Brain pericyte (primary cell): ENCODE measurements around the gene KCNB1.

Experiments
- DNase-seq: peaks from one replicate; pipeline ENCODE4 v3.0.0-alpha.2; 2012; ENCODE audit warnings: low read depth, low spot score

Gene KCNB1

GRCh38 chr20:49470922-49471321, 11.5 kb downstream of the KCNB1 start:
- no peak for DNase-seq

DNA sequence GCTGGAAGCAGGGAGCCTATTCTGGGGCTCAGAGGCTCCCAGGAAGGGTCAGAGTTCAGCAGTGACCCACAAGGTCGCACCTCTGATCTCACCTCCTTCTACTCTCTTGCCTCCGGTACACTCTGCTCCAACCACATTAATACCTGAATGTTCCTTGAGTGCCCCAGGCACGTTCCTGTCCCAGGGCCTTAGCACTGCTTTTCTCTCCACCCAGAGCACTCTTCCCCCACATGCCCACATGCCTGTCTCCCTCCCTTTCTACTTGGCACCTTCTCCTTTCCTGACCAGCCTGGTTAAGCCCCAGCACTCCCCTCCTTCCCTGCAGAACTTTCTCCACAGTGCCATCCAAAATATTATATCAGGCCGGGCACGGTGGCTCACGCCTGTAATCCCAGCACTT, 13.4 kb downstream of the KCNB1 start:
- DNase-seq = no peak

DNA sequence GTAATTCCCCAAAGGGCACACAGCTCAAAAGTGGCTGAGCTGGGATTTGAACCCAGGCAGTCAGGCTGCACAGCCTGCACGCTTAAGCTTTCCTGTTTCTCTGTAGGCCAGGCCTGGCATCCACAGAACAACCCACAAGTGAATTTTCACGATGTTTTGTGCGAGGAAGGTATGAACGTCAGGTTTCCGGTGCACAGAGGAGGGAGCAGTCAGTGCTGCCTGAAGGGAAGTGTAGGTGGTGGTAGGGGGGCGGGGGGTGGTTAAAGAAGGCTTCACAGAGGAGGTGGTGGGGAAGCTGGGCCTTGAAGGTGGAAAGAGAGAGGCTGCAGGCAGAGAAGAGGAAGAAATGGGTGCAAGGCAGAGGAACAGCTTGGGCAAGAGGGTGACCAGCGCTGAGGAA, 14.1 kb downstream of the KCNB1 start:
- no peak for DNase-seq

DNA sequence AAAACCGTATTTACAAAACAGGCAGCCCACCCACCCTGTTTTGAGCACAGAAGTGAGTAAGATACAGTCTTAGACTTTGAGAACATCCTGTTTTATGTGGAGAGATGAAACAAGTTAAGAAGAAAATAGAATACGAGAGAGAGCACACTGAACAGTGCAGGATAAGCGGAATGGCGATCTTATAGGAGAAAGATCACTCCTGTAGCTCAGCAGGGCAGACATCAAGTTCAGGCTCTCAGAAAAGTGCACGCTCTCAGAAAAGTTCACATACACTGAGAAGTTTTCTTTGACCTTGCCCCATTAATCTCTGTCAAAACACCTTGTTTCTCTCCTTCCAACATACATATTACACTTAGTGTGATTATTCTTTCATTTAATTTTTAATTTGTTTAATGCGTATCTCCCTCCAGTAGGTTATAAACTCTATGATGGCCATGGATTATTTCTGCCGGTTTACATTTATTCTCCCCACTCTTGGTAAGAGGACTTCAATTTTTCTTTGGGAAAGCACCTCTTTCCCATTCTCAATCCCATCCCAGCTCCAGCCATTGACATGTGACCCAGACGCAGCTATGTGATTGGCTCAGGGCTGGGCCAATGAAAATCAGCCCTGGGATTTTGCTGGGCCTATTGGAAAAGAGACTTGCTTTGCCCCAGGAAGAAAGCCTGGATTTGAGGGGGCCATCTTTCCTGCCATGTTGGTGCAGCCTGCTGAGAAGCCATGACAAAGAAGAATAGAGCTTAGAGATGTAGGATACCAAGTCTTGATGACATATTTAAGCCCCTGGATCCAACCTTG, 16.2 kb downstream of the KCNB1 start:
- DNase-seq = no peak

GRCh38 chr20:49464556-49464955, 17.9 kb downstream of the KCNB1 start:
- no peak for DNase-seq

GRCh38 chr20:49462626-49463025, 19.8 kb downstream of the KCNB1 start:
- DNase-seq = no peak

- DNase-seq = no peak
Observed at GRCh38 chr20:49461894-49462620, 20.4 kb downstream of the KCNB1 start.

DNA sequence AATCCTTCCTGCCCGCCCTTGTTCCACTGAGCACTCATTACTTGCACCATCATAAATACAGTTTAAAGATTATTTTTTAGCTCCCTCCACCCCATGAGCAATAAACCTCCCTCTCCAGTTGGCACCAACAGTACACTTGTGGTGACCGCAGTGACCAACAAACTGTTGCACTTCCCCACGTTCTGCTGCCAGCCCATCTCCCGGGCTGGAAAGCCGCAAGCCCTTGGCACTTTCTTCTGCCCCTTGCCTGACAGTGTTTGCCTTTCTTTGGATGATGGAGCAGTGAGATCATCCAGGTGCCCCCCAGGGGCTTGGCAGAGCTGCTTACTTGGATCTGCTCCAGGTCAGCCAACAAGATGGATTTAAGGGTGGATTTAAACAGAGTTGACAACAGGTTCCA, 21.6 kb downstream of the KCNB1 start:
- DNase-seq = no peak

DNA sequence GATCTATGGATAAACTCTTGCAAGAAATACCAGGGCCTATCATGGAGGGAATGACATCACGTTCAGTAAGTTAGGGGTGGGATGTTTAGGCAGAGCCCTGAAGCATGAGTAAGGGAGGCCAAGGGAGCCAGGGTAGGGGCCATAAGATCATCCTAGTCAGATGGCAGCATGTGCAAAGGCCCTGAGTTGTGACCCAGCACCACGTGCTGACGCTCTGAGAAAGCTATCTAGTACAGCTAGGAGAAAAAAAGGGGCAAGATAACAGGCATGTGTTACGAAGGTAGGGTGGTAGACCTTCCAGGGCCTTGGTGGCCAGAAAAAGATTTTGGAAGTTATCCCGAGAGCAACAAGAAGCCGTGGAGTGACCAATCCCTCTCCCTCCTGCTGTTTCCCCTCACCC, 22.3 kb downstream of the KCNB1 start:
- DNase-seq = no peak

- no peak for DNase-seq
Observed at GRCh38 chr20:49459684-49460083, 22.8 kb downstream of the KCNB1 start.

DNA sequence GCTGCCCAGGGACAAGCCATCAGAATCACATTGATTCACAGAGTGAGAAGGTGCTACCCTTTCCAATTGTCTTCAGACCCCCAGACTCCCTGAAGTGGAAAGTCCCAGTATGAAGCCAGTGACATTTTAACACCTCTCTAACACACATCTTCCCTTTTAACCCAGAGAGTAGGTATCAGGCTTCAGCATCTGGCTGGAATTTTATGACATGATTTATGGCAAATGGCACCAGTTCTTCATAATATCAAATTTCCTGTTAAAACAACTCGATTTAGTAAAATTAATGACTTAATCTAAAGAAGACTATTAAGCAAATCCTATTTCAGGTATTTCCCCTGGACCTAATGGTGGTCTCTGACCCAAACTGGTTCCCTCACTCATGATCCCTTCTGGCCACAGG, 25.0 kb downstream of the KCNB1 start:
- no peak for DNase-seq

DNA sequence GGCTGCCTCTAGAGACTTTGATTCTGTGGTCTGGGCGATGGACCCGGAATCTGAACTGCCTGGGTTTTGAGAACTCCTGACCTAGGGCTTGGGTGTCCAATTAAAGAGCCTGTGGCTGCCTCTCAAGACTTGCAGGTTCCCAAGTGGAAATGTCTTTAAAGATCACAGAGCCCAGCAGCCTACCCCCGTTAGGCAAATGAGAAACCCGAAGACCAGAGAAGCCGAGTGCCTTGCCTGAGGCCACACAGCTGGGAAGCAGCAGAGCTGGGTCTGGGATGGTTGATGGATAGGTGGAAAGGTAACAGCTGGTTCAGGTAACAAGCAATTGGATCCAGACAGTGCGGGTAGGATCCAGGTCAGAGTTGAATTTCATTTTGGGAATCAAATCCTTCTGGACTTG, 25.8 kb downstream of the KCNB1 start:
- no peak for DNase-seq

DNA sequence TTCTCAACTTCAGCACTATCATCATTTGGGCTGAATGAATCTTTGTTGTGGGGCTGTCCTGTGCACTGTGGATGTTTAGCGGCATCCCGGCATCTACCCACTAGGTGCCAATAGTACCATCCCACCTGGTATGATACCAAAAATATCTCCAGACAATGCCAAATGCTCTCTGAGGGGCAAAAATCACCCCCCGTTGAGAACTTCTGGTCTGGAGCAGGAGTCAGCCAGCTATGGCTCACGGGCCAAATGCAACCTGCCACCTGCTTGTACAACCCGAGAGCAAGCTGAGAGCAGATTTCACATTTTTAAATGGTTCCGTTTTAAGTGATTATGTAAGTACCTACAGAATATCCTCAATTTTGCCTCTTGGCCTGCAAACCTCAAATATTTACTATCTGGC, 26.8 kb downstream of the KCNB1 start:
- no peak for DNase-seq

DNA sequence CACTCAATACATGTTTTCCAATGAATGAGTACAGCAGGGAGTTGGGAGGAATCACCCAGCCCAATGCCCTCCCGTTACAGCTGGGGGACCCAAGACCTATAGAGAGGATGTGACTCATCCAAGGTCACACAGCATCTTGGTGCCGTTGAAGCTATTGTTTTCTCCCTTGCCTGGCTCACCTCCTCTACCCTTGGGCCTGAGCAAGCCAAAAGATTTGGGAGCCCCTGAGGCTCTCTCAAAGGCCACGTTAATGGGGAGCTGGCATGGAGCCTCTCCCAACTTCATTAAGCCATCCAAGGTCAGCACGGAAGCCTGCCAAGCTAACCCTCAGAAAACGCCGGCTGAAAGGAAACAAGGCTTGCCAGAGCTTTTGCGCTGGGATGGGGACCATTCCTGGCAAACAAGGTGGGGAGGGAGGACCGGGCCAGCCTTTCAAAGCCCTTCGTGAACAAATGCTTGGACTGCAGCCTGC, 30.4 kb downstream of the KCNB1 start:
- no peak for DNase-seq

DNA sequence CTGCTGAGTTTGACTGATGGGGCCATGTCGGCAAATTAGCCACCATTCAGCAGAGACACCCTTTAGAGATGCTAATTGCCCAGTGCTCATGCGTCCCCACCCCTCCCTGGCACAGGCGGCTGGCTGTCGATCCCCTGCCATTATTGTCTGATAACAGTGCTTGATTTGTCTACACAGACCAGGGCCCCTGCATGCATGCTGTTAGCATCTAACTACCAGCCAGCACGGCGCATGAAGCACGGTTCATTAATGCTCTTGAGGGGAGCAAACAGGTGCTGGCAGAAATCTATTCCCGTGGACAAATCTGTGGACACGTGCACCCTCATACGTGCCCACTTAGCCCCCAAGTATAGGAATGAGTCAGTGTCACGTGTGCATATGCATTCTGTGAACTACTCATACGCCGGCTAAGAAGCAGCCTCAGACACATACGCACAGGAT, 32.2 kb downstream of the KCNB1 start:
- DNase-seq = no peak

- DNase-seq = no peak
Observed at GRCh38 chr20:49448917-49449316, 33.6 kb downstream of the KCNB1 start.

- peak; percentile 69 for DNase-seq
Observed at GRCh38 chr20:49447946-49448809, 34.3 kb downstream of the KCNB1 start.

- DNase-seq = no peak
Observed at GRCh38 chr20:49447364-49447763, 35.1 kb downstream of the KCNB1 start.

DNA sequence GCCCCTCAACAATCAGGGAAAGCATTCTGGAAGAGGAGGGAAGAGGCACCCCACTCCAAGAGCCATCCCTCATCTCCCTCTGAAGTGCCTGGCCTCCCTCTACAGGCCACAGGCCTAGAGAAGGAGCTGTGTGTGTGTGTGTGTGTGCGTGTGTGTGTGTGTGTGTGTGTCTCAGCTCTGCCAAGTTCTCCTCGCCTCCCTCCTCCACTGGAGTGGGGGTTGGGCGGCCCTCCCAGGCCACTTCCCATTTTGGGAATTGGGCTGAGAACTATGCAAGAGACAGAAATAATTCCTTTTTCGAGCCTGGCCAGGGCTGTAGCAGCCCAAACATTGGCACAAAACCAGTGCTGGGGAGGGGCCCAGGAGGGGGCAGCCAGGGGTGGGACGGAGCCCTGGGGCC, 35.7 kb downstream of the KCNB1 start:
- DNase-seq = no peak

DNA sequence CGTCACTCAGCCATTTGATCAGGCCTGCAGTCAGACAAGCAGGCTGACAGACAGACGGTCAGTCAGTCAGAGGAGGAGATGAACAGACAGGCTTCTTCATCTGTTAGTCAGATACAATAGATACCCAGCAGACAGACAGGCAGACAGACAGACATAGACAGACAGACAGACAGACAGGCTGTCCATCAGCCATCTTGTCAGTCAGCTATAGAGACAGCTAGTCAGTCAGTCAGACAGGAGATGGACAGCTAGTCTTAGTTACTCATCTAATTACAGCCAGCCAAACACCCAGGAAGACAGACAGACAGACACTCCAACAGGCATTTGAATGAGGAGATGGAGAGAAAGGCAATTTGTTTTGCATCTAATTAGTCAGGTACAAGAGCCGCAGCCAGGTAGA, 36.4 kb downstream of the KCNB1 start:
- DNase-seq = no peak

GRCh38 chr20:49445176-49445575, 37.3 kb downstream of the KCNB1 start:
- DNase-seq = no peak

DNA sequence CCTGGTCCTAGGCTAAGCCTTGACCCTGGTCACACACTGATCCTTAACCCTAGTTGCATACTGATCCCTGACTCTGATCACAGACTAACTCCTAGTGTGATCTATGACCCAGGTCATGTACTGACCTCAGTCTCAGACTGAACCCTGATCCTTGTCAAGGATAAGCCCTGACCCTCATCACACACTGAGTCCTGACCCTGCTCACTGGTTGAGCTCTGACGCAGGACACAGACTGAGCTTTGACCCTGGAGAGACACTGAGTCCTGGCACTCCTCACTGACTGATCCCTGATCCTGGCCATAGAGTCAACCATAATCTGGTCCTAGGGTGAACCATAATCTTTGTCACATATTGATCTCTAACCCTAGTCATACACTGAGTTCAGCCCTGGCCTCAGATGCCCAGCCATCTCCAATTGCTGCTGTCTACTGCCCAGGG, 37.9 kb downstream of the KCNB1 start:
- no peak for DNase-seq
